ENCODE data around the gene UBTD1. TPM values are rescaled to one million over a fixed set of nuclear protein-coding genes. Genes with fewer than 3 reads are reported as not detected.

UBTD1 gene
- total and polyA plus RNA-seq, 7 experiments from 2014 or later: 0.94 to 4.2 (median 2.1) TPM

GRCh38 chr10:97537186-97537869, 38.6 kb downstream of the UBTD1 start:
- CTCF ChIA-PET: no interaction called here
- no peak overlapping the region for H3K4me3 ChIP-seq (ENCODE audit: low read length)
- DNase-seq: no peak
- ATAC-seq: no peak
- H3K27me3 ChIP-seq (ENCODE audit: control insufficient read depth in 2 of 2, insufficient read depth in 2 of 2, low read length in 2 of 2): no peaks in the 10 kb centered on the region
- no peaks in the 10 kb centered on the region for H3K4me1 ChIP-seq (ENCODE audit: control insufficient read depth in 2 of 2, insufficient read depth in 2 of 2, low read length in 2 of 2)
- POLR2A ChIA-PET: no interaction called here
- H3K9me3 ChIP-seq (ENCODE audit: control insufficient read depth in 2 of 3, low read length in 3 of 3): no peaks in the 10 kb centered on the region
- Mint-ChIP-seq H3K4me1 (peaks cover 0 to 5% (median 0%) of the 10 kb centered on the region in 7 donors), H3K27ac (no peak overlapping the region), H3K27me3 (no peaks in the 10 kb centered on the region), H3K4me3 (no peak overlapping the region), H3K9me3 (no peaks in the 10 kb centered on the region), H3K36me3 (no peaks in the 10 kb centered on the region)
- H3K36me3 ChIP-seq (ENCODE audit: control insufficient read depth in 2 of 3, insufficient read depth in 3 of 3, low read length in 3 of 3): no peaks in the 10 kb centered on the region
- intact Hi-C loops (cut with micrococcal nuclease): no loop called here
- no peak overlapping the region for H3K27ac ChIP-seq (ENCODE audit: low read depth, low read length)

GRCh38 chr10:97538411-97538810, 39.7 kb downstream of the UBTD1 start:
- CTCF ChIA-PET: interaction anchor here (0.6 to 1.1 kb wide), 2 partner anchors 16 to 238 kb away, joined by 4 read pairs; no protein-coding TSS in a partner anchor

GRCh38 chr10:97538839-97539238, 40.1 kb downstream of the UBTD1 start:
- H3K4me3 ChIP-seq (ENCODE audit: low read length): no peak overlapping the region
- POLR2A ChIA-PET: no interaction called here
- Mint-ChIP-seq H3K9me3 (no peaks in the 10 kb centered on the region), H3K4me3 (no peak overlapping the region), H3K27ac (no peak overlapping the region), H3K36me3 (no peaks in the 10 kb centered on the region), H3K4me1 (peaks cover 0 to 19% (median 0%) of the 10 kb centered on the region in 7 donors), H3K27me3 (no peaks in the 10 kb centered on the region)
- ATAC-seq: no peak
- DNase-seq: no peak
- intact Hi-C loops (cut with micrococcal nuclease): no loop called here
- no peak overlapping the region for H3K27ac ChIP-seq (ENCODE audit: low read depth, low read length)
- no peaks in the 10 kb centered on the region for H3K36me3 ChIP-seq (ENCODE audit: control insufficient read depth in 2 of 3, insufficient read depth in 3 of 3, low read length in 3 of 3)
- no peaks in the 10 kb centered on the region for H3K27me3 ChIP-seq (ENCODE audit: control insufficient read depth in 2 of 2, insufficient read depth in 2 of 2, low read length in 2 of 2)
- H3K4me1 ChIP-seq (ENCODE audit: control insufficient read depth in 2 of 2, insufficient read depth in 2 of 2, low read length in 2 of 2): no peaks in the 10 kb centered on the region
- CTCF ChIA-PET: interaction anchor here (0.6 to 1.1 kb wide), 3 partner anchors 15 to 238 kb away, joined by 3 to 4 read pairs (median 4); no protein-coding TSS in a partner anchor
- no peaks in the 10 kb centered on the region for H3K9me3 ChIP-seq (ENCODE audit: control insufficient read depth in 2 of 3, low read length in 3 of 3)

More at GRCh38 chr10:97538411-97538810, 39.7 kb downstream of the UBTD1 start:
- Histone ChIP-seq H3K27ac (ENCODE audit: low read depth, low read length) (no peak overlapping the region), H3K27me3 (ENCODE audit: control insufficient read depth in 2 of 2, insufficient read depth in 2 of 2, low read length in 2 of 2) (no peaks in the 10 kb centered on the region), H3K4me1 (ENCODE audit: control insufficient read depth in 2 of 2, insufficient read depth in 2 of 2, low read length in 2 of 2) (no peaks in the 10 kb centered on the region), H3K4me3 (ENCODE audit: low read length) (no peak overlapping the region), H3K36me3 (ENCODE audit: control insufficient read depth in 2 of 3, insufficient read depth in 3 of 3, low read length in 3 of 3) (no peaks in the 10 kb centered on the region), H3K9me3 (ENCODE audit: control insufficient read depth in 2 of 3, low read length in 3 of 3) (no peaks in the 10 kb centered on the region)
- H3K9me3 Mint-ChIP-seq: no peaks in the 10 kb centered on the region
- intact Hi-C loops (cut with micrococcal nuclease): no loop called here
- H3K4me1 Mint-ChIP-seq: peaks cover 0 to 15% (median 0%) of the 10 kb centered on the region in 7 donors
- H3K36me3 Mint-ChIP-seq: no peaks in the 10 kb centered on the region
- no peak overlapping the region for H3K27ac Mint-ChIP-seq
- no peak for DNase-seq
- ATAC-seq: no peak
- no peaks in the 10 kb centered on the region for H3K27me3 Mint-ChIP-seq
- no peak overlapping the region for H3K4me3 Mint-ChIP-seq
- POLR2A ChIA-PET: no interaction called here

- CTCF ChIA-PET: interaction anchor here (0.5 to 0.6 kb wide), 2 partner anchors 24 to 120 kb away, joined by 3 read pairs; no protein-coding TSS in a partner anchor
- no peaks in the 10 kb centered on the region for H3K27me3 ChIP-seq (ENCODE audit: control insufficient read depth in 2 of 2, insufficient read depth in 2 of 2, low read length in 2 of 2)
- ATAC-seq (no peak), DNase-seq (no peak)
- Mint-ChIP-seq H3K4me3 (no peak overlapping the region), H3K36me3 (no peaks in the 10 kb centered on the region), H3K4me1 (peaks cover 0 to 19% (median 0%) of the 10 kb centered on the region in 7 donors), H3K27me3 (no peaks in the 10 kb centered on the region), H3K9me3 (no peaks in the 10 kb centered on the region), H3K27ac (no peak overlapping the region)
- H3K36me3 ChIP-seq (ENCODE audit: control insufficient read depth in 2 of 3, insufficient read depth in 3 of 3, low read length in 3 of 3): no peaks in the 10 kb centered on the region
- POLR2A ChIA-PET: no interaction called here
- intact Hi-C loops (cut with micrococcal nuclease): no loop called here
- no peak overlapping the region for H3K4me3 ChIP-seq (ENCODE audit: low read length)
- no peak overlapping the region for H3K27ac ChIP-seq (ENCODE audit: low read depth, low read length)
- no peaks in the 10 kb centered on the region for H3K9me3 ChIP-seq (ENCODE audit: control insufficient read depth in 2 of 3, low read length in 3 of 3)
- H3K4me1 ChIP-seq (ENCODE audit: control insufficient read depth in 2 of 2, insufficient read depth in 2 of 2, low read length in 2 of 2): no peaks in the 10 kb centered on the region
Observed at GRCh38 chr10:97539523-97540200, 40.9 kb downstream of the UBTD1 start.

- H3K36me3 ChIP-seq (ENCODE audit: control insufficient read depth in 2 of 3, insufficient read depth in 3 of 3, low read length in 3 of 3): no peaks in the 10 kb centered on the region
- Mint-ChIP-seq H3K9me3 (no peaks in the 10 kb centered on the region), H3K27ac (peak overlapping the region in 1 of 9 donors; percentile 76), H3K4me3 (no peak overlapping the region), H3K4me1 (peaks cover 0 to 19% (median 0%) of the 10 kb centered on the region in 7 donors), H3K36me3 (no peaks in the 10 kb centered on the region), H3K27me3 (no peaks in the 10 kb centered on the region)
- ATAC-seq (no peak), DNase-seq (no peak)
- H3K4me3 ChIP-seq (ENCODE audit: low read length): no peak overlapping the region
- intact Hi-C loops (cut with micrococcal nuclease): no loop called here
- CTCF ChIA-PET: no interaction called here
- H3K27me3 ChIP-seq (ENCODE audit: control insufficient read depth in 2 of 2, insufficient read depth in 2 of 2, low read length in 2 of 2): no peaks in the 10 kb centered on the region
- no peaks in the 10 kb centered on the region for H3K9me3 ChIP-seq (ENCODE audit: control insufficient read depth in 2 of 3, low read length in 3 of 3)
- no peak overlapping the region for H3K27ac ChIP-seq (ENCODE audit: low read depth, low read length)
- no peaks in the 10 kb centered on the region for H3K4me1 ChIP-seq (ENCODE audit: control insufficient read depth in 2 of 2, insufficient read depth in 2 of 2, low read length in 2 of 2)
- POLR2A ChIA-PET: no interaction called here
Observed at GRCh38 chr10:97540669-97541500, 42.2 kb downstream of the UBTD1 start.

- ChIA-PET CTCF (interaction anchor here (1.4 kb wide), 1 partner anchor 43 kb away, joined by 3 read pairs; no protein-coding TSS in a partner anchor), POLR2A (no interaction called here)
- DNase-seq (peak in 1 of 9 donors; percentile 56), ATAC-seq (peak; percentile 51)
- Histone ChIP-seq H3K36me3 (ENCODE audit: control insufficient read depth in 2 of 3, insufficient read depth in 3 of 3, low read length in 3 of 3) (no peaks in the 10 kb centered on the region), H3K9me3 (ENCODE audit: control insufficient read depth in 2 of 3, low read length in 3 of 3) (no peaks in the 10 kb centered on the region), H3K4me1 (ENCODE audit: control insufficient read depth in 2 of 2, insufficient read depth in 2 of 2, low read length in 2 of 2) (no peaks in the 10 kb centered on the region), H3K27ac (ENCODE audit: low read depth, low read length) (no peak overlapping the region), H3K27me3 (ENCODE audit: control insufficient read depth in 2 of 2, insufficient read depth in 2 of 2, low read length in 2 of 2) (no peaks in the 10 kb centered on the region), H3K4me3 (ENCODE audit: low read length) (no peak overlapping the region)
- peak overlapping the region in 1 of 9 donors; percentile 64 for H3K27ac Mint-ChIP-seq
- H3K4me1 Mint-ChIP-seq: peaks cover 0 to 19% (median 0%) of the 10 kb centered on the region in 7 donors
- H3K4me3 Mint-ChIP-seq: no peak overlapping the region
- peaks cover 0 to 3% (median 0%) of the 10 kb centered on the region in 5 donors for H3K27me3 Mint-ChIP-seq
- intact Hi-C loops (cut with micrococcal nuclease): no loop called here
- no peaks in the 10 kb centered on the region for H3K36me3 Mint-ChIP-seq
- no peaks in the 10 kb centered on the region for H3K9me3 Mint-ChIP-seq
Observed at GRCh38 chr10:97542169-97543024, 43.7 kb downstream of the UBTD1 start.
